Mesenchymal stem cell (in vitro differentiated cells and primary cell): ENCODE data around the gene DPM3.

Source experiments
- DNase-seq: peaks from one replicate; pipeline ENCODE4 v3.0.0-alpha.2; 2013
- H2AFZ ChIP-seq: one replicate; pipeline ENCODE4 v1.6.1; 2013; ENCODE audit warnings: low read depth, mild to moderate bottlenecking, control low read depth, inconsistent platforms, low read length, moderate library complexity
- H2AK5ac ChIP-seq: 2 replicates; pipeline ENCODE4 v1.6.1; 2013; ENCODE audit warnings: low read length, moderate library complexity, mild to moderate bottlenecking, inconsistent platforms; ENCODE audit not compliant: severe bottlenecking
- H2BK120ac ChIP-seq: one replicate; pipeline ENCODE4 v1.6.1; 2013; ENCODE audit warnings: low read depth, mild to moderate bottlenecking, inconsistent platforms, low read length, moderate library complexity
- H2BK12ac ChIP-seq, 2 experiments: one replicate each; pipeline ENCODE4 v1.6.1; 2013; ENCODE audit warnings: inconsistent platforms in 2 of 2, low read length in 2 of 2, mild to moderate bottlenecking in 2 of 2, moderate library complexity in 2 of 2, control low read depth in 1 of 2
- H2BK15ac ChIP-seq: one replicate; pipeline ENCODE4 v1.6.1; 2013; ENCODE audit warnings: mild to moderate bottlenecking, low read depth, inconsistent platforms; ENCODE audit not compliant: poor library complexity, severe bottlenecking
- H2BK5ac ChIP-seq: 2 replicates; pipeline ENCODE4 v1.6.1; 2013; ENCODE audit warnings: low read depth, mild to moderate bottlenecking, low read length, control low read depth, inconsistent platforms; ENCODE audit not compliant: poor library complexity, severe bottlenecking
- H3K14ac ChIP-seq, 2 experiments: one replicate each; pipeline ENCODE4 v1.6.1; 2013; ENCODE audit warnings: inconsistent platforms in 2 of 2, low read length in 2 of 2, control low read depth in 1 of 2, mild to moderate bottlenecking in 1 of 2, moderate library complexity in 1 of 2
- H3K18ac ChIP-seq, 2 experiments: one replicate each; pipeline ENCODE4 v1.6.1; 2013; ENCODE audit warnings: inconsistent platforms in 2 of 2, low read length in 2 of 2, control low read depth in 1 of 2, low read depth in 1 of 2, mild to moderate bottlenecking in 1 of 2
- H3K23ac ChIP-seq, 2 experiments: one replicate each; pipeline ENCODE4 v1.6.1; 2013; ENCODE audit warnings: inconsistent platforms in 2 of 2, low read length in 2 of 2, mild to moderate bottlenecking in 2 of 2, moderate library complexity in 2 of 2, control low read depth in 1 of 2
- H3K27ac ChIP-seq: 2 replicates; pipeline ENCODE4 v1.5.1; 2013; ENCODE audit warnings: mild to moderate bottlenecking, moderate library complexity, low read length, control low read depth, inconsistent platforms; ENCODE audit not compliant: poor library complexity, severe bottlenecking
- H3K27me3 ChIP-seq, 2 experiments: 2 replicates each; pipeline versions ENCODE4 v1.6.1 to v1.7.0; 2013; ENCODE audit warnings: low read length in 2 of 2, mild to moderate bottlenecking in 2 of 2, moderate library complexity in 2 of 2, control low read depth in 1 of 2, inconsistent platforms in 1 of 2; ENCODE audit not compliant: control insufficient read depth in 1 of 2, insufficient read depth in 1 of 2
- H3K36me3 ChIP-seq, 2 experiments: 2 replicates each; pipeline versions ENCODE4 v1.6.1 to v1.7.0; 2013; ENCODE audit warnings: low read length in 2 of 2, control low read depth in 1 of 2, inconsistent platforms in 1 of 2, low read depth in 1 of 2, mild to moderate bottlenecking in 1 of 2; ENCODE audit not compliant: insufficient read depth in 2 of 2, control insufficient read depth in 1 of 2
- H3K4ac ChIP-seq, 2 experiments: one replicate each; pipeline ENCODE4 v1.6.1; 2013; ENCODE audit warnings: inconsistent platforms in 2 of 2, low read length in 2 of 2, mild to moderate bottlenecking in 2 of 2, moderate library complexity in 2 of 2, control low read depth in 1 of 2, low read depth in 1 of 2
- H3K4me1 ChIP-seq: 2 replicates; pipeline ENCODE4 v1.6.1; 2013; ENCODE audit warnings: low read depth, low read length, control low read depth; ENCODE audit not compliant: control insufficient read depth, insufficient read depth
- H3K4me2 ChIP-seq: 2 replicates; pipeline ENCODE4 v1.6.1; 2013; ENCODE audit warnings: low read length, mild to moderate bottlenecking, inconsistent platforms; ENCODE audit not compliant: poor library complexity, severe bottlenecking
- H3K4me3 ChIP-seq, 2 experiments: 2 replicates each; pipeline versions ENCODE4 v1.5.1 to v1.7.0; 2013; ENCODE audit warnings: low read length in 2 of 2, mild to moderate bottlenecking in 2 of 2, control low read depth in 1 of 2, low read depth in 1 of 2; ENCODE audit not compliant: insufficient read depth in 1 of 2
- H3K79me1 ChIP-seq: replicated peaks from 2 replicates; pipeline ENCODE4 v1.6.1; 2013; ENCODE audit warnings: mild to moderate bottlenecking, control low read depth, low read length, inconsistent platforms; ENCODE audit not compliant: poor library complexity, severe bottlenecking
- H3K9ac ChIP-seq: 2 replicates; pipeline ENCODE4 v1.7.0; 2013; ENCODE audit warnings: mild to moderate bottlenecking, low read length, moderate library complexity
- H3K9me3 ChIP-seq: 2 replicates; pipeline ENCODE4 v1.7.0; 2013; ENCODE audit warnings: mild to moderate bottlenecking, low read length; ENCODE audit not compliant: control insufficient read depth
- H4K8ac ChIP-seq: one replicate; pipeline ENCODE4 v1.6.1; 2013; ENCODE audit warnings: inconsistent platforms, mild to moderate bottlenecking, low read length, moderate library complexity
- H4K91ac ChIP-seq: one replicate; pipeline ENCODE4 v1.6.1; 2013; ENCODE audit warnings: mild to moderate bottlenecking, low read length, inconsistent platforms
- WGBS: methylation state at CpG from one replicate; pipeline ENCODE4 v1.1.7; 2013; ENCODE audit warnings: mixed read lengths; 5-methylcytosine and 5-hydroxymethylcytosine counted together

DPM3 gene

GRCh38 chr1:155179112-155180031 is 39.0 kb upstream of the DPM3 start:
- no peak overlapping the region for H3K27ac ChIP-seq

GRCh38 chr1:155178441-155179111 is 38.2 kb upstream of the DPM3 start:
- 95% methylated on average over 30 of the region's 30 CpGs for WGBS
- no peak overlapping the region for H3K9ac ChIP-seq
- peaks cover 43 to 61% of the 10 kb centered on the region in 2 experiments for H3K36me3 ChIP-seq

More at GRCh38 chr1:155179112-155180031, 39.0 kb upstream of the DPM3 start:
- 97% methylated on average over 31 of the region's 31 CpGs for WGBS
- no peak overlapping the region for H3K4me3 ChIP-seq
- H2AK5ac ChIP-seq: no peak overlapping the region
- no peak overlapping the region for H3K9ac ChIP-seq
- H3K4me1 ChIP-seq: peaks cover 20% of the 10 kb centered on the region
- H3K9me3 ChIP-seq: no peaks in the 10 kb centered on the region
- H2BK5ac ChIP-seq: no peak overlapping the region
- H2AFZ ChIP-seq: no peak overlapping the region
- no peak overlapping the region for H3K23ac ChIP-seq
- H3K18ac ChIP-seq: no peak overlapping the region
- H3K36me3 ChIP-seq: peaks cover 45 to 69% of the 10 kb centered on the region in 2 experiments
- DNase-seq: no peak
- no peak overlapping the region for H3K4ac ChIP-seq
- H3K14ac ChIP-seq: no peak overlapping the region
- H4K8ac ChIP-seq: no peak overlapping the region
- H4K91ac ChIP-seq: no peak overlapping the region
- H2BK15ac ChIP-seq: no peak overlapping the region
- no peak overlapping the region for H2BK120ac ChIP-seq
- H2BK12ac ChIP-seq: no peak overlapping the region
- peaks cover 14% of the 10 kb centered on the region for H3K79me1 ChIP-seq
- H3K4me2 ChIP-seq: no peak overlapping the region
- H3K27me3 ChIP-seq: no peaks in the 10 kb centered on the region

GRCh38 chr1:155177918-155178281 is 37.6 kb upstream of the DPM3 start:
- Histone ChIP-seq H3K27me3 (no peaks in the 10 kb centered on the region), H4K8ac (no peak overlapping the region), H2BK5ac (no peak overlapping the region), H3K4me2 (no peak overlapping the region), H2AFZ (no peak overlapping the region), H3K4ac (no peak overlapping the region), H3K4me1 (peaks cover 26% of the 10 kb centered on the region), H2BK12ac (no peak overlapping the region), H3K14ac (no peak overlapping the region), H2BK120ac (no peak overlapping the region), H2BK15ac (no peak overlapping the region), H3K79me1 (peaks cover 14% of the 10 kb centered on the region), H3K9me3 (no peaks in the 10 kb centered on the region), H2AK5ac (no peak overlapping the region), H3K18ac (no peak overlapping the region), H3K9ac (no peak overlapping the region), H4K91ac (no peak overlapping the region), H3K36me3 (peaks cover 39 to 57% of the 10 kb centered on the region in 2 experiments), H3K23ac (no peak overlapping the region), H3K27ac (no peak overlapping the region), H3K4me3 (no peak overlapping the region)
- no peak for DNase-seq
- WGBS: 97% methylated on average over 9 of the region's 9 CpGs

More at GRCh38 chr1:155178441-155179111, 38.2 kb upstream of the DPM3 start:
- Histone ChIP-seq H4K91ac (no peak overlapping the region), H2AFZ (no peak overlapping the region), H2AK5ac (no peak overlapping the region), H3K4me3 (no peak overlapping the region), H3K27me3 (no peaks in the 10 kb centered on the region), H2BK12ac (no peak overlapping the region), H3K14ac (no peak overlapping the region), H3K4ac (no peak overlapping the region), H3K9me3 (no peaks in the 10 kb centered on the region), H3K4me1 (peaks cover 26% of the 10 kb centered on the region), H3K23ac (no peak overlapping the region), H2BK5ac (no peak overlapping the region), H3K4me2 (no peak overlapping the region), H3K27ac (no peak overlapping the region), H2BK15ac (no peak overlapping the region), H2BK120ac (no peak overlapping the region), H3K79me1 (peaks cover 14% of the 10 kb centered on the region), H4K8ac (no peak overlapping the region), H3K18ac (no peak overlapping the region)
- DNase-seq: no peak
